ENCODE data around the gene RNPEP.
"Not testable (repeated sequence)": the region's sequence is repeated elsewhere in the genome, so short reads cannot be mapped to it uniquely, and the experiment has no call there.

Gene RNPEP

GRCh38 chr1:202036595-202037387 lies 54.3 kb downstream of the RNPEP start:
- DNase-seq (ENCODE audit: low spot score): peak; percentile 21

- no peak for DNase-seq (ENCODE audit: low spot score)
Observed at GRCh38 chr1:202037706-202038296, 55.4 kb downstream of the RNPEP start.

GRCh38 chr1:202038688-202039346 lies 56.4 kb downstream of the RNPEP start:
- no peak for DNase-seq (ENCODE audit: low spot score)

- DNase-seq (ENCODE audit: low spot score): no peak
Observed at GRCh38 chr1:202045705-202046104, 63.3 kb downstream of the RNPEP start.

GRCh38 chr1:202046227-202046626 lies 63.8 kb downstream of the RNPEP start:
- DNase-seq (ENCODE audit: low spot score): no peak

- no peak for DNase-seq (ENCODE audit: low spot score)
Observed at GRCh38 chr1:202046748-202047708, 64.6 kb downstream of the RNPEP start.

- DNase-seq (ENCODE audit: low spot score): no peak
Observed at GRCh38 chr1:202047977-202048376, 65.5 kb downstream of the RNPEP start.

GRCh38 chr1:202049129-202049528 lies 66.7 kb downstream of the RNPEP start:
- DNase-seq (ENCODE audit: low spot score): no peak

GRCh38 chr1:202054094-202054493 lies 71.6 kb downstream of the RNPEP start:
- no peak for DNase-seq (ENCODE audit: low spot score)

- DNase-seq (ENCODE audit: low spot score): not testable (repeated sequence)
Observed at GRCh38 chr1:202054673-202055072, 72.2 kb downstream of the RNPEP start.

Measured in D341Med (cell line).